K562 (cell line): Measurements from ENCODE around the gene ANKLE1. TPM values are rescaled to one million over a fixed set of nuclear protein-coding genes. Genes with fewer than 3 reads are reported as not detected.

ENCODE experiments used
- ATF1 ChIP-seq, 2 experiments: fragments of 450-650 bp in 1 of 2; IDR thresholded peaks; 2 replicates each; pipeline ENCODE4 v1.6.1; 2016; ENCODE audit warnings: missing compliant biosample characterization in 1 of 2, missing genetic modification characterization in 1 of 2
- BCL6 ChIP-seq: fragments of 250-450 bp; sonication (Bioruptor Pico); IDR thresholded peaks from 2 replicates; pipeline ENCODE4 v1.4.0; 2020
- CBX1 ChIP-seq: sonication (generic); IDR thresholded peaks from 2 replicates; pipeline ENCODE4 v1.6.1; 2016; ENCODE audit warnings: antibody characterized with exemption, low read depth, mild to moderate bottlenecking
- CGGBP1 ChIP-seq: fragments of 250-450 bp; sonication (Bioruptor Pico); IDR thresholded peaks from 2 replicates; pipeline ENCODE4 v1.9.0; 2021; ENCODE audit warnings: mild to moderate bottlenecking
- DEAF1 ChIP-seq: fragments of 450-650 bp; formaldehyde crosslinking; IDR thresholded peaks from 2 replicates; pipeline ENCODE4 v1.4.0; 2020; ENCODE audit warnings: mild to moderate bottlenecking, moderate library complexity
- ELF2 ChIP-seq: fragments of 250-450 bp; sonication (Bioruptor Pico); IDR thresholded peaks from 2 replicates; pipeline ENCODE4 v1.5.0; 2021; ENCODE audit warnings: mild to moderate bottlenecking
- KAT8 ChIP-seq: fragments of 450-650 bp; IDR thresholded peaks from 2 replicates; pipeline ENCODE4 v1.6.1; 2016; ENCODE audit warnings: low read depth, mild to moderate bottlenecking
- KDM1A ChIP-seq, 2 experiments: fragments of 450-650 bp; IDR thresholded peaks; 2 replicates each; pipeline ENCODE4 v1.6.1; 2016; ENCODE audit warnings: mild to moderate bottlenecking in 2 of 2
- MBD2 ChIP-seq: sonication (generic); IDR thresholded peaks from 2 replicates; pipeline ENCODE4 v1.6.1; 2016; ENCODE audit warnings: low read depth, borderline replicate concordance
- MYC ChIP-seq, 2 experiments: fragments of 250-450 bp in 1 of 2; sonication (Bioruptor Pico) in 1 of 2; IDR thresholded peaks; 2 replicates each; pipeline versions ENCODE4 v1.5.1 to v1.6.1; 2012 to 2021; ENCODE audit warnings: low read depth in 2 of 2, borderline replicate concordance in 1 of 2, improper control_type of control experiment in 1 of 2, low read length in 1 of 2, mild to moderate bottlenecking in 1 of 2, moderate library complexity in 1 of 2
- NKRF ChIP-seq: fragments of 450-650 bp; IDR thresholded peaks from 2 replicates; pipeline ENCODE4 v1.6.1; 2016; ENCODE audit warnings: borderline replicate concordance
- RFX7 ChIP-seq: fragments of 250-450 bp; sonication (Bioruptor Pico); IDR thresholded peaks from 2 replicates; pipeline ENCODE4 v1.5.1; 2021; ENCODE audit warnings: mild to moderate bottlenecking
- SMC3 ChIP-seq: conservative IDR thresholded peaks from 2 replicates; pipeline ENCODE4 v1.6.1; 2011; ENCODE audit warnings: low read depth, low read length, improper control_type of control experiment; ENCODE audit not compliant: insufficient read depth
- SNAPC5 ChIP-seq: fragments of 250-450 bp; sonication (Bioruptor Pico); IDR thresholded peaks from 2 replicates; pipeline ENCODE4 v1.8.0; 2021; ENCODE audit warnings: moderate library complexity, mild to moderate bottlenecking, inconsistent platforms
- STAG1 ChIP-seq: sonication (generic); formaldehyde crosslinking; IDR thresholded peaks from 2 replicates; pipeline ENCODE4 v1.5.0; 2020; ENCODE audit warnings: missing genetic modification reagents, borderline replicate concordance
- YY1 ChIP-seq, 3 experiments: IDR thresholded peaks; 2 replicates each; pipeline ENCODE4 v1.6.1; 2011; ENCODE audit warnings: low read length in 2 of 3, mild to moderate bottlenecking in 2 of 3, moderate library complexity in 2 of 3, borderline replicate concordance in 1 of 3, control low read depth in 1 of 3, low read depth in 1 of 3; ENCODE audit not compliant: insufficient read depth in 3 of 3, insufficient replicate concordance in 2 of 3, control insufficient read depth in 1 of 3, insufficient read length in 1 of 3; ENCODE audit errors: extremely low read depth in 1 of 3
- ZKSCAN3 ChIP-seq: fragments of 250-450 bp; sonication (Bioruptor Pico); IDR thresholded peaks from 2 replicates; pipeline ENCODE4 v1.4.0; 2020
- ZKSCAN8 ChIP-seq: fragments of 200-800 bp; sonication (Bioruptor generic); IDR thresholded peaks from 2 replicates; pipeline ENCODE4 v1.6.1; 2016; ENCODE audit warnings: missing genetic modification characterization, missing compliant biosample characterization
- ZNF175 ChIP-seq: fragments of 200-800 bp; sonication (Bioruptor generic); IDR thresholded peaks from 2 replicates; pipeline ENCODE4 v1.6.1; 2016; ENCODE audit warnings: low read depth, mild to moderate bottlenecking, missing genetic modification characterization, missing compliant biosample characterization
- ZNF224 ChIP-seq: sonication (generic); formaldehyde crosslinking; IDR thresholded peaks from 2 replicates; pipeline ENCODE4 v1.8.0; 2022; ENCODE audit warnings: mild to moderate bottlenecking, missing genetic modification reagents
- ZNF3 ChIP-seq: fragments of 250-450 bp; sonication (Bioruptor Pico); IDR thresholded peaks from 2 replicates; pipeline ENCODE4 v1.5.0; 2021; ENCODE audit warnings: mild to moderate bottlenecking, moderate library complexity
- ZNF384 ChIP-seq: IDR thresholded peaks from 2 replicates; pipeline ENCODE4 v1.6.1; 2012; ENCODE audit warnings: low read depth, low read length, improper control_type of control experiment
- ZNF589 ChIP-seq: fragments of 200-800 bp; sonication (Bioruptor generic); IDR thresholded peaks from 2 replicates; pipeline ENCODE4 v1.6.1; 2016; ENCODE audit warnings: low read depth, missing genetic modification characterization, missing compliant biosample characterization
- ZNF766 ChIP-seq: fragments of 200-800 bp; sonication (Bioruptor generic); conservative IDR thresholded peaks from 2 replicates; pipeline ENCODE4 v1.6.1; 2016; ENCODE audit warnings: missing genetic modification characterization, missing compliant biosample characterization
- ZNF785 ChIP-seq: fragments of 250-450 bp; sonication (Bioruptor Pico); IDR thresholded peaks from 2 replicates; pipeline ENCODE4 v1.4.0; 2020; ENCODE audit warnings: mild to moderate bottlenecking
- polyA plus RNA-seq, 8 experiments: library from polyadenylated mRNA; depleted of rRNA in 4 of 8; stranded (reverse) in 5 of 8; unstranded in 3 of 8; fragments of >200 nt; fragmentation: Nextera tagmentation in 2 of 8; fragmentation: Illumina TruSeq in 1 of 8; extraction: Ambion mirVana in 2 of 8; extraction: Trizol in 1 of 8; gene quantifications; 2 replicates each; pipeline versions ENCODE4 v1.2.1 to v1.2.3, GENCODE V29; 2011 to 2014; ENCODE audit warnings: inconsistent platforms in 1 of 8, missing spikeins in 1 of 8
- total RNA-seq, 7 experiments: library from RNA; depleted of rRNA in 6 of 7; stranded (reverse); fragments of >200 nt in 6 of 7; fragmentation: Illumina TruSeq in 2 of 7; extraction: Trizol in 2 of 7; gene quantifications; 2 replicates each; pipeline versions ENCODE4 v1.2.1 to v1.2.3, GENCODE V29; 2011 to 2021; ENCODE audit warnings: low replicate concordance in 1 of 7

Gene ANKLE1
- total and polyA plus RNA-seq, 9 of the 15 experiments (the other 6 are each of a cell fraction or from before 2014, with no cell fraction given) = 0.63 to 9.2 (median 2.9) TPM

- TF ChIP-seq SMC3 (peak; percentile 86), ZNF175 (no peak), ZKSCAN8 (no peak), NKRF (peak; percentile 41; the same call in 1 of the 2 replicates), CGGBP1 (CRISPR knock-in tag) (no peak), ZNF224 (CRISPR knock-in tag) (no peak), KDM1A (IDR thresholded peaks at IDR 0.05) (peak in 1 of 2 experiments; percentile 62; a peak in 2 of 4 replicates), ZKSCAN3 (no peak), ZNF785 (CRISPR knock-in tag) (no peak), BCL6 (CRISPR knock-in tag) (no peak), ZNF3 (CRISPR knock-in tag) (no peak), ZNF766 (CRISPR knock-in tag) (no peak), SNAPC5 (CRISPR knock-in tag) (no peak), ELF2 (CRISPR knock-in tag) (no peak), MBD2 (no peak), CBX1 (no peak), ZNF384 (peak; percentile 67), STAG1 (CRISPR knock-in tag) (no peak), KAT8 (no peak), ZNF589 (CRISPR knock-in tag) (no peak), ATF1 (CRISPR knock-in tag; IDR thresholded peaks at IDR 0.05) (no peak), ATF1 (tag; IDR thresholded peaks at IDR 0.05) (peak; percentile 63), MYC (IDR thresholded peaks at IDR 0.05; ENCODE audit: low read depth, low read length) (peak; percentile 80), MYC (CRISPR knock-in tag; IDR thresholded peaks at IDR 0.05; ENCODE audit: borderline replicate concordance, low read depth) (no peak), DEAF1 (CRISPR knock-in tag) (peak; percentile 40; the same call in 1 of the 2 replicates), RFX7 (CRISPR knock-in tag) (no peak), YY1 (IDR thresholded peaks at IDR 0.05; ENCODE audit: borderline replicate concordance in 1 of 3, control insufficient read depth in 1 of 3, extremely low read depth in 1 of 3, insufficient read depth in 3 of 3, insufficient read length in 1 of 3, insufficient replicate concordance in 2 of 3, low read depth in 1 of 3, low read length in 2 of 3) (peak in 1 of 3 experiments; percentile 57)
Measured at GRCh38 chr19:17260842-17261325, 20.8 kb upstream of the ANKLE1 start (continued).
